Stomach (tissue), 4 donors: ENCODE results near the gene FBXW8.

Experiments
- POLR2A ChIP-seq, 4 donors: fragments of 450-650 bp; IDR thresholded peaks; one replicate each; pipeline ENCODE4 v1.6.1; 2016; ENCODE audit warnings: antibody characterized with exemption in 4 of 4, control low read depth in 2 of 4, mild to moderate bottlenecking in 1 of 4, moderate library complexity in 1 of 4
- POLR2AphosphoS5 ChIP-seq, 3 donors: sonication (generic); formaldehyde crosslinking; IDR thresholded peaks; one replicate each; pipeline ENCODE4 v1.6.1; 2016; ENCODE audit warnings: antibody characterized with exemption in 3 of 3
- TF ChIP-seq, protein P1 (sequence below), 7 experiments: fragments of 450-650 bp in 4 of 7; fragments of 200-600 bp in 3 of 7; sonication (generic) in 3 of 7; IDR thresholded peaks; one replicate each; pipeline ENCODE4 v1.5.1; 2016 to 2019; ENCODE audit warnings: antibody characterized with exemption in 7 of 7, control low read depth in 2 of 7, mild to moderate bottlenecking in 1 of 7

DNA sequence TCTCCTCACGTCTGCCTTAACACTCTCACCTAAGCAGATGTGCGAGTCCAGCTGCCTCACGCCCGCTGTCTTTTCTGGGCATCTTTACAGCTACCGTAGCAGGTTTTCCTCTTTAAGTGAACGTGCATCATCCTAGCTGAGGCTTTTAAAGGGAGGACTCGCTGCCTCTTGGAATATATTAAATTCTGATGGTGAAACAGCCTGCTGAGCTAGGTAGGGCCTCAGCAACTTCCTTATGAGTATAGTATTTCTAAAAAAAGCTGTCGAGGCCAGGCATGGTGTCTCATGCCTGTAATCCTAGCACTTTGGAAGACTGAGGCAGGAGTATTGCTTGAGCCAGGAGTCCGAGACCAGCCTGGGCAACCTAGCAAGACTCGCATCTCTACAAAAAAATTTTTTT, 156.3 kb downstream of the FBXW8 start:
- TF ChIP-seq, protein P1, sequence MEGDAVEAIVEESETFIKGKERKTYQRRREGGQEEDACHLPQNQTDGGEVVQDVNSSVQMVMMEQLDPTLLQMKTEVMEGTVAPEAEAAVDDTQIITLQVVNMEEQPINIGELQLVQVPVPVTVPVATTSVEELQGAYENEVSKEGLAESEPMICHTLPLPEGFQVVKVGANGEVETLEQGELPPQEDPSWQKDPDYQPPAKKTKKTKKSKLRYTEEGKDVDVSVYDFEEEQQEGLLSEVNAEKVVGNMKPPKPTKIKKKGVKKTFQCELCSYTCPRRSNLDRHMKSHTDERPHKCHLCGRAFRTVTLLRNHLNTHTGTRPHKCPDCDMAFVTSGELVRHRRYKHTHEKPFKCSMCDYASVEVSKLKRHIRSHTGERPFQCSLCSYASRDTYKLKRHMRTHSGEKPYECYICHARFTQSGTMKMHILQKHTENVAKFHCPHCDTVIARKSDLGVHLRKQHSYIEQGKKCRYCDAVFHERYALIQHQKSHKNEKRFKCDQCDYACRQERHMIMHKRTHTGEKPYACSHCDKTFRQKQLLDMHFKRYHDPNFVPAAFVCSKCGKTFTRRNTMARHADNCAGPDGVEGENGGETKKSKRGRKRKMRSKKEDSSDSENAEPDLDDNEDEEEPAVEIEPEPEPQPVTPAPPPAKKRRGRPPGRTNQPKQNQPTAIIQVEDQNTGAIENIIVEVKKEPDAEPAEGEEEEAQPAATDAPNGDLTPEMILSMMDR (IDR thresholded peaks at IDR 0.05), result no peak
- TF ChIP-seq POLR2A (IDR thresholded peaks at IDR 0.05), result no peak
- TF ChIP-seq POLR2AphosphoS5 (IDR thresholded peaks at IDR 0.05), result no peak
